Naive thymus-derived CD8-positive, alpha-beta T cell (primary cell): ENCODE data around the gene PPP4R3A. TPM values are rescaled to one million over a fixed set of nuclear protein-coding genes. Genes with fewer than 3 reads are reported as not detected.
"Not testable (repeated sequence)": the region's sequence is repeated elsewhere in the genome, so short reads cannot be mapped to it uniquely, and the experiment has no call there.

Experiments
- ATAC-seq, 2 donors: fragments of 150-1000 bp; cut with Tn5 transposase in 1 of 2; sonication (Bioruptor Pico), chemical (Tn5 transposase) in 1 of 2; 1 replicate in 1 of 2; 2 replicates in 1 of 2; pipeline ENCODE4 v1.10.0; 2021; ENCODE audit warnings: mild to moderate bottlenecking in 2 of 2, moderate library complexity in 2 of 2
- POLR2A ChIA-PET: fragments of 350-600 bp; sonication (Branson Sonifier 250); formaldehyde crosslinking; loops from one replicate; lab custom pipeline; 2021; ENCODE audit warnings: antibody characterized with exemption; lab: Charles Lee
- DNase-seq, 10 donors: peaks; one replicate each; pipeline versions ENCODE4 v3.0.0 to v3.0.0-alpha.2; 2020 to 2022
- H3K27ac Mint-ChIP-seq, 10 donors: one replicate each; pipeline ENCODE4 v1.8.0; 2020 to 2022; ENCODE audit warnings: mild to moderate bottlenecking in 10 of 10, mixed read lengths in 10 of 10, moderate library complexity in 4 of 10, inconsistent platforms in 1 of 10
- H3K27me3 Mint-ChIP-seq, 5 donors: one replicate each; pipeline ENCODE4 v1.8.0; 2021 to 2022; ENCODE audit warnings: mixed read lengths in 5 of 5
- H3K36me3 Mint-ChIP-seq, 3 donors: one replicate each; pipeline ENCODE4 v1.8.0; 2020 to 2022; ENCODE audit warnings: mixed read lengths in 3 of 3, mild to moderate bottlenecking in 2 of 3, inconsistent platforms in 1 of 3
- H3K4me1 Mint-ChIP-seq, 4 donors: one replicate each; pipeline ENCODE4 v1.8.0; 2021 to 2022; ENCODE audit warnings: mixed read lengths in 4 of 4
- H3K4me3 Mint-ChIP-seq, 10 donors: one replicate each; pipeline ENCODE4 v1.8.0; 2020 to 2022; ENCODE audit warnings: mild to moderate bottlenecking in 10 of 10, mixed read lengths in 10 of 10, moderate library complexity in 6 of 10, inconsistent platforms in 1 of 10
- H3K9me3 Mint-ChIP-seq, 9 donors: one replicate each; pipeline ENCODE4 v1.8.0; 2020 to 2022; ENCODE audit warnings: mixed read lengths in 9 of 9, mild to moderate bottlenecking in 3 of 9, inconsistent platforms in 1 of 9, moderate library complexity in 1 of 9
- polyA plus RNA-seq, 3 donors: library from polyadenylated mRNA; unstranded; fragments of 300-500 nt; fragmentation: Illumina TruSeq; gene quantifications; one replicate each; pipeline ENCODE4 v1.2.3, GENCODE V29; 2021
- total RNA-seq, 8 experiments: library from RNA in 2 of 8; stranded (reverse) in 2 of 8; gene quantifications; one replicate each; pipeline ENCODE4 v1.2.3 and lab custom pipeline; 2021 to 2026

The PPP4R3A gene
- total and polyA plus RNA-seq, 5 experiments from 2014 or later = 73.8 to 208 (median 121) TPM

- POLR2A ChIA-PET = interaction anchor here (0.7 kb wide), 1 partner anchor 320 kb away, joined by 3 read pairs; no protein-coding TSS in a partner anchor
- ATAC-seq (no peak), DNase-seq (no peak)
- Mint-ChIP-seq H3K27ac (peak overlapping the region in 5 of 10 donors; percentile 6 to 78 (median 35)), H3K4me3 (peak overlapping the region in 8 of 10 donors; percentile 19 to 49 (median 39)), H3K27me3 (no peaks in the 10 kb centered on the region), H3K36me3 (peaks cover 0 to 86% (median 30%) of the 10 kb centered on the region in 3 donors), H3K4me1 (peaks cover 24 to 90% (median 81%) of the 10 kb centered on the region in 4 donors), H3K9me3 (no peaks in the 10 kb centered on the region)
Measured at GRCh38 chr14:91501951-91502930, 7.9 kb downstream of the PPP4R3A start.

DNA sequence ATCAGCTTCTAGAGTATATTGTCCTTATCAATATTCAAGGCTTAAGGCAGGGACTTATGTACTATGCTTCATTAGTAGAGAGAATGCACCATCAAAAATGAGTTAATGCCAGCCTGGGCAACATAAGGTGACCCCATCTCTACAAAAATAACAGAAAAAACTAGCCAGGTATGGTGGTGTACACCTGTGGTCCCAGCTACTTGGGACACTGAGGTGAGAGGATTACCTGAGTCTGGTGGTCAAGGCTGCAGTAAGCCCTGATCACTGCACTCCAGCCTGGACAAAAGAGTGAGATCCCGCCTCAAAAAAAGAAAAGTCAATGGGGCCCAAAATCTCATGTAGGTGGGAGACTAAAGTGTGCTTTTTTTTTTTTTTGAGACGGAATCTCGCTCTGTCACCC, 8.8 kb downstream of the PPP4R3A start:
- POLR2A ChIA-PET = interaction anchor here (0.7 to 3.4 kb wide), 2 partner anchors 9 to 321 kb away, joined by 3 to 14 read pairs; partner anchors contain the start of gene PPP4R3A
- H3K36me3 Mint-ChIP-seq = peaks cover 0 to 87% (median 30%) of the 10 kb centered on the region in 3 donors
- peak overlapping the region in 6 of 10 donors; percentile 15 to 67 (median 40) for H3K4me3 Mint-ChIP-seq
- peaks cover 29 to 91% (median 82%) of the 10 kb centered on the region in 4 donors for H3K4me1 Mint-ChIP-seq
- no peak for ATAC-seq
- no peaks in the 10 kb centered on the region for H3K27me3 Mint-ChIP-seq
- DNase-seq = no peak
- H3K27ac Mint-ChIP-seq = peak overlapping the region in 7 of 10 donors; percentile 31 to 62 (median 43)
- H3K9me3 Mint-ChIP-seq = no peaks in the 10 kb centered on the region

DNA sequence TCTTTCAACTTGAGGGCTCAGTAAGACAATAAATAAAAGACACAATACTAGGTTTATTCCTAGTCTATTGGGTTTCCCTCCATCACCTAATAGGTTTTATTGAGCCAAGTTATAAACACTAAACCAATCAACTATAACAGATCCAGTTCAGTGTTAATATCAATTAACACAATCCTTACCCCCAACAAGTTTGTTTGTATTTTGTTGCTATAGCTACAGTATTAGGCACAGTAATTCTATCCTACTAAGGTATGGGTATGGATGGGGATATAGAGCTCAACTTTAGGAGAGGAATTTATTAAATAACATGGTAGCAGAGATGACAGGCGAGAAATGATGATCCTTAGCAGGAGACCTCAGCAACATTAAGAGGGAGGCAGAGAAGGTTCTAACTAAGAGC, 13.3 kb downstream of the PPP4R3A start:
- DNase-seq (no peak), ATAC-seq (no peak)
- POLR2A ChIA-PET = interaction anchor here (0.6 to 1.4 kb wide), 3 partner anchors 9 to 42 kb away, joined by 3 to 5 read pairs (median 4); partner anchors contain the start of gene PPP4R3A
- peaks cover 40 to 93% (median 83%) of the 10 kb centered on the region in 4 donors for H3K4me1 Mint-ChIP-seq
- peak overlapping the region; percentile 17 to 79 (median 74) for H3K4me3 Mint-ChIP-seq
- H3K36me3 Mint-ChIP-seq = peaks cover 0 to 64% (median 11%) of the 10 kb centered on the region in 3 donors
- no peaks in the 10 kb centered on the region for H3K9me3 Mint-ChIP-seq
- peak overlapping the region in 9 of 10 donors; percentile 8 to 82 (median 58) for H3K27ac Mint-ChIP-seq
- no peaks in the 10 kb centered on the region for H3K27me3 Mint-ChIP-seq

DNA sequence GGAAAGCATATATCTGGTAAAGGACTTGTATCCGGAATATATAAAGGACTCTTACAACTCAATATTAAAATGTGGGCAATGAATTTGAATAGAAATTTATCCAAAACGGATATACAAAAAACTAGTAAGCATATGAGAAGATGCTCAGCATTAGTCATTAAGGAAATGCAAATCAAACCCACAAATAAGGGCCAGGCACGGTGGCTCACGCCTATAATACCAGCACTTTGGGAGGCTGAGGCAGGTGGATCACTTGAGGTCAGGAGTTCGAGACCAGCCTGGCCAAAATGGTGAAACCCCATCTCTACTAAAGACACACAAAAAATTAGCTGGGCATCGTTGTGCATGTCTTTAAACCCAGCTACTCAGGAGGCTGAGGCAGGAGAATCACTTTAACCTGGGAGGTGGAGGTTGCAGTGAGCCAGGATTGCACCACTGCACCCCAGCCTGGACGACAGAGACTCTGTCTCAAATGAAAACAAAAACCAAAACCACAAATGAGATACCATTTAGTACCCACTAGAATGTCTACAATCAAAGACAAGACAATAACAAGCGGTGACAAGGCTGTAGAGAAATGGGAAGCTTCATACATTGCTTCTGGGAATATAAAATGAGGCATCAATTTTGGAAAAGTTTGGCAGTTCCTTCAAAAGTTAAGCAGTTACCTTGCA, 15.6 kb downstream of the PPP4R3A start:
- H3K4me1 Mint-ChIP-seq = peaks cover 38 to 87% (median 69%) of the 10 kb centered on the region in 4 donors
- POLR2A ChIA-PET, H3K9me3 Mint-ChIP-seq, H3K27me3 Mint-ChIP-seq: not testable (repeated sequence)
- peak overlapping the region in 9 of 10 donors; percentile 56 to 94 (median 81) for H3K27ac Mint-ChIP-seq
- H3K36me3 Mint-ChIP-seq = peaks cover 0 to 57% (median 11%) of the 10 kb centered on the region in 3 donors
- peak overlapping the region; percentile 40 to 77 (median 67) for H3K4me3 Mint-ChIP-seq
- DNase-seq (peak in 1 of 10 donors; percentile 21), ATAC-seq (peak; percentile 26 to 53)

DNA sequence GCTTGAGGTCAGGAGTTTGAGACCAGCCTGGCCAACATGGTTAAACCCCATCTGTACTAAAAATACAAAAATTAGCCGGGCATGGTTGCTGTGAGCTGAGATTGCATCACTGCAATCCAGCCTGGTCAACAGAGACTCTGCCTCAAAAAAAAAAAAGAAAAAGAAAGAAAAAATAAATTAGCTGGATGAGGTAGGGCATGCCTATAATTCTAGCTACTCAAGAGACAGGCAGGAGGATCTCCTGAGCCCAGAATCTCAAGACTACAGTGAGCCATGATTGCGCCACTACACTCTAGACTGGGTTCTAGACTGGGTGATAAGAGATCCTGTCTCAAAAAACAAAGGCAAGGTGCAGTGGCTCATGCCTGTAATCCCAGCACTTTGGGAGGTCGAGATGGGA, 16.9 kb downstream of the PPP4R3A start:
- POLR2A ChIA-PET = interaction anchor here (1.2 kb wide), 1 partner anchor 16 kb away, joined by 4 read pairs; no protein-coding TSS in a partner anchor
- peak overlapping the region in 4 of 10 donors; percentile 15 to 79 (median 76) for H3K27ac Mint-ChIP-seq
- no peaks in the 10 kb centered on the region for H3K27me3 Mint-ChIP-seq
- peak overlapping the region in 3 of 10 donors; percentile 36 to 45 (median 41) for H3K4me3 Mint-ChIP-seq
- H3K36me3 Mint-ChIP-seq = peaks cover 0 to 58% (median 17%) of the 10 kb centered on the region in 3 donors
- ATAC-seq (no peak), DNase-seq (no peak)
- no peaks in the 10 kb centered on the region for H3K9me3 Mint-ChIP-seq
- peaks cover 38 to 82% (median 66%) of the 10 kb centered on the region in 4 donors for H3K4me1 Mint-ChIP-seq

DNA sequence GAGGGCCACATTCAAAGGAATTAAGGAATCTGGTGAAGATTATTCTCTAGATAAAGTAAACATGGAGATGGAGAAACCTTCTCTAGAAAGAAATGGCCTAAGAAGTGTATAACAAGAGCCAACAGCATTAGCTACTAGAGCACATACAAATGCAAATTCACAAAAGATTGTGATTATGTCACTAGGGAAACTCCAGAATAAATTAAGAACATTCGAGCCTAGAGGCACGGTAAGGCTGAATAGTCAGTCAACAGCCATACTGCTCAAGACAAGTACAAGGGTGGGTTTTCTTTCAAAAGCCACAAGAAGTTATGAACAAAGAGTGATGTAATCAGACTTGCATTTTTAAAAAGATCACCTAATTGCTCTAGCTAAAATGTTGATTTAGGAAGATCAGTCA, 25.4 kb downstream of the PPP4R3A start:
- ATAC-seq (peak; percentile 59 to 72), DNase-seq (no peak)
- H3K27ac Mint-ChIP-seq = peak overlapping the region in 9 of 10 donors; percentile 15 to 84 (median 63)
- no peaks in the 10 kb centered on the region for H3K27me3 Mint-ChIP-seq
- peaks cover 26 to 67% (median 64%) of the 10 kb centered on the region in 4 donors for H3K4me1 Mint-ChIP-seq
- POLR2A ChIA-PET = no interaction called here
- H3K4me3 Mint-ChIP-seq = peak overlapping the region in 1 of 10 donors; percentile 37
- H3K9me3 Mint-ChIP-seq = no peaks in the 10 kb centered on the region
- H3K36me3 Mint-ChIP-seq = peaks cover 5 to 95% (median 29%) of the 10 kb centered on the region in 3 donors

- H3K36me3 Mint-ChIP-seq = peaks cover 5 to 95% (median 26%) of the 10 kb centered on the region in 3 donors
- H3K27me3 Mint-ChIP-seq = no peaks in the 10 kb centered on the region
- H3K4me1 Mint-ChIP-seq = peaks cover 28 to 67% (median 66%) of the 10 kb centered on the region in 4 donors
- peak overlapping the region in 8 of 10 donors; percentile 17 to 84 (median 62) for H3K27ac Mint-ChIP-seq
- peak in 1 of 2 donors; percentile 22 for ATAC-seq
- no peaks in the 10 kb centered on the region for H3K9me3 Mint-ChIP-seq
- POLR2A ChIA-PET = interaction anchor here (1.0 kb wide), 1 partner anchor 25 kb away, joined by 5 read pairs; the partner anchor contains the start of gene PPP4R3A
- H3K4me3 Mint-ChIP-seq = no peak overlapping the region
- peak in 1 of 10 donors; percentile 9 for DNase-seq
Measured at GRCh38 chr14:91484186-91484585, 25.9 kb downstream of the PPP4R3A start.

GRCh38 chr14:91482263-91483013, 27.7 kb downstream of the PPP4R3A start:
- H3K36me3 Mint-ChIP-seq = peaks cover 5 to 98% (median 27%) of the 10 kb centered on the region in 3 donors
- DNase-seq (no peak), ATAC-seq (no peak)
- no peaks in the 10 kb centered on the region for H3K9me3 Mint-ChIP-seq
- no peak overlapping the region for H3K4me3 Mint-ChIP-seq
- peaks cover 37 to 80% (median 74%) of the 10 kb centered on the region in 4 donors for H3K4me1 Mint-ChIP-seq
- POLR2A ChIA-PET = no interaction called here
- H3K27ac Mint-ChIP-seq = peak overlapping the region in 8 of 10 donors; percentile 9 to 69 (median 34)
- no peaks in the 10 kb centered on the region for H3K27me3 Mint-ChIP-seq

GRCh38 chr14:91477388-91477787, 32.7 kb downstream of the PPP4R3A start:
- Mint-ChIP-seq H3K4me1 (peaks cover 27 to 53% (median 48%) of the 10 kb centered on the region in 4 donors), H3K27ac (peak overlapping the region in 6 of 10 donors; percentile 12 to 83 (median 56))
- POLR2A ChIA-PET = no interaction called here

DNA sequence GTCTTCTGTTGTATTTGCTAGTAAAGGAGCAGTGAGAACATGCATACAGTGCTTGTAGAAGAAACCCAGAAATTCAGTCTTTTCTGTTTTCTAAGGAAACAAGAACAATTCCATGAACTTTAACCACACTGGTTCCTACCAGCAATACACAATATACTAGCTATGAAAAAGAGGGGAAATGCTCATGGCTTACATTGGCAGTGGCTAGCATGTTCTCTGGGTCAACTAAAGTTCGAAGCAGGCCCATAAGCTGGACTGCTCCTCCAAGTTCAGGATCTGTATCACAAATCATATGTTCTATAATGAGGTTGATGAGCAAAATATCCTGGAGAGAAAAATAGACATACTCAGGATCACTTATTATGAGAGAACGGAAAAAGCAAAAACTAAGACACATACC, 37.1 kb downstream of the PPP4R3A start:
- H3K4me1 Mint-ChIP-seq = peaks cover 6 to 23% (median 19%) of the 10 kb centered on the region in 4 donors
- H3K27me3 Mint-ChIP-seq = no peaks in the 10 kb centered on the region
- H3K9me3 Mint-ChIP-seq = no peaks in the 10 kb centered on the region
- no peak for ATAC-seq
- POLR2A ChIA-PET = interaction anchor here (0.5 kb wide), 1 partner anchor 44 kb away, joined by 5 read pairs; no protein-coding TSS in a partner anchor
- H3K4me3 Mint-ChIP-seq = no peak overlapping the region
- DNase-seq = no peak
- H3K27ac Mint-ChIP-seq = peak overlapping the region; percentile 50 to 87 (median 72)
- H3K36me3 Mint-ChIP-seq = peaks cover 10 to 98% (median 25%) of the 10 kb centered on the region in 3 donors

More at GRCh38 chr14:91477388-91477787, 32.7 kb downstream of the PPP4R3A start:
- Mint-ChIP-seq H3K36me3 (peaks cover 6 to 98% (median 24%) of the 10 kb centered on the region in 3 donors), H3K27me3 (no peaks in the 10 kb centered on the region), H3K9me3 (no peaks in the 10 kb centered on the region), H3K4me3 (no peak overlapping the region)
- ATAC-seq (no peak), DNase-seq (no peak)

GRCh38 chr14:91470216-91470615, 39.9 kb downstream of the PPP4R3A start:
- peak overlapping the region in 6 of 10 donors; percentile 22 to 78 (median 36) for H3K27ac Mint-ChIP-seq
- POLR2A ChIA-PET = no interaction called here

More at GRCh38 chr14:91470216-91470615, 39.9 kb downstream of the PPP4R3A start:
- peaks cover 10 to 97% (median 25%) of the 10 kb centered on the region in 3 donors for H3K36me3 Mint-ChIP-seq
- ATAC-seq (no peak), DNase-seq (no peak)
- no peaks in the 10 kb centered on the region for H3K27me3 Mint-ChIP-seq
- H3K4me1 Mint-ChIP-seq = peaks cover 3 to 16% (median 11%) of the 10 kb centered on the region in 4 donors
- H3K9me3 Mint-ChIP-seq = no peaks in the 10 kb centered on the region
- peak overlapping the region in 1 of 10 donors; percentile 39 for H3K4me3 Mint-ChIP-seq
